HEK293 (cell line): ENCODE data around the gene DPP6.

Source experiments
- FEZF1 ChIP-seq: fragments of 450-650 bp; formaldehyde crosslinking; IDR thresholded peaks from 2 replicates; pipeline ENCODE4 v1.5.1; 2016; ENCODE audit warnings: missing biosample characterization, missing genetic modification characterization
- GLIS2 ChIP-seq: fragments of 450-650 bp; formaldehyde crosslinking; IDR thresholded peaks from 2 replicates; pipeline ENCODE4 v1.5.1; 2016; ENCODE audit warnings: missing biosample characterization, missing genetic modification characterization
- HOXC10 ChIP-seq: sonication (generic); formaldehyde crosslinking; IDR thresholded peaks from 2 replicates; pipeline ENCODE4 v1.8.1; 2023; ENCODE audit warnings: mild to moderate bottlenecking, missing genetic modification reagents
- KLF7 ChIP-seq: fragments of 450-650 bp; formaldehyde crosslinking; IDR thresholded peaks from 2 replicates; pipeline ENCODE4 v1.5.1; 2016; ENCODE audit warnings: missing biosample characterization, missing genetic modification characterization, borderline replicate concordance
- MYNN ChIP-seq: fragments of 450-650 bp; formaldehyde crosslinking; IDR thresholded peaks from 2 replicates; pipeline ENCODE4 v1.5.1; 2016; ENCODE audit warnings: missing biosample characterization, missing genetic modification characterization, borderline replicate concordance
- SALL2 ChIP-seq: fragments of 450-650 bp; formaldehyde crosslinking; IDR thresholded peaks from 2 replicates; pipeline ENCODE4 v1.5.0; 2017; ENCODE audit warnings: missing biosample characterization, mild to moderate bottlenecking, missing genetic modification characterization, borderline replicate concordance
- SCRT1 ChIP-seq: fragments of 450-650 bp; formaldehyde crosslinking; IDR thresholded peaks from 2 replicates; pipeline ENCODE4 v1.5.1; 2016; ENCODE audit warnings: missing biosample characterization, missing genetic modification characterization, borderline replicate concordance
- SCRT2 ChIP-seq: fragments of 450-650 bp; formaldehyde crosslinking; IDR thresholded peaks from 2 replicates; pipeline ENCODE4 v1.5.1; 2016; ENCODE audit warnings: missing biosample characterization, missing genetic modification characterization
- SETDB1 ChIP-seq: IDR thresholded peaks from one replicate; pipeline ENCODE4 v1.6.1; 2017; ENCODE audit warnings: mild to moderate bottlenecking, low read length, moderate library complexity, mixed read lengths; ENCODE audit not compliant: insufficient read length
- SP3 ChIP-seq: fragments of 450-650 bp; formaldehyde crosslinking; IDR thresholded peaks from 2 replicates; pipeline ENCODE4 v1.5.1; 2016; ENCODE audit warnings: missing biosample characterization, missing genetic modification characterization
- SP7 ChIP-seq: fragments of 450-650 bp; formaldehyde crosslinking; IDR thresholded peaks from 2 replicates; pipeline ENCODE4 v1.5.1; 2016; ENCODE audit warnings: missing biosample characterization, missing genetic modification characterization
- TRIM28 ChIP-seq: IDR thresholded peaks from 2 replicates; pipeline ENCODE4 v1.6.1; 2011; ENCODE audit warnings: low read length, control low read depth, borderline replicate concordance
- ZBTB17 ChIP-seq: fragments of 450-650 bp; formaldehyde crosslinking; IDR thresholded peaks from 2 replicates; pipeline ENCODE4 v1.5.1; 2016; ENCODE audit warnings: missing biosample characterization, missing genetic modification characterization
- ZBTB7A ChIP-seq: fragments of 450-650 bp; formaldehyde crosslinking; IDR thresholded peaks from 2 replicates; pipeline ENCODE4 v1.5.1; 2016; ENCODE audit warnings: low read depth, missing biosample characterization, missing genetic modification characterization
- ZFHX2 ChIP-seq: fragments of 450-650 bp; formaldehyde crosslinking; conservative IDR thresholded peaks from 2 replicates; pipeline ENCODE4 v1.5.1; 2016; ENCODE audit warnings: missing biosample characterization, missing genetic modification characterization
- ZFP69B ChIP-seq: fragments of 450-650 bp; formaldehyde crosslinking; IDR thresholded peaks from 2 replicates; pipeline ENCODE4 v1.5.1; 2016; ENCODE audit warnings: missing biosample characterization, missing genetic modification characterization
- ZNF146 ChIP-seq: fragments of 450-650 bp; formaldehyde crosslinking; IDR thresholded peaks from 2 replicates; pipeline ENCODE4 v1.5.1; 2016; ENCODE audit warnings: missing biosample characterization, missing genetic modification characterization
- ZNF211 ChIP-seq: fragments of 450-650 bp; formaldehyde crosslinking; IDR thresholded peaks from 2 replicates; pipeline ENCODE4 v1.5.1; 2016; ENCODE audit warnings: low read depth, missing biosample characterization, missing genetic modification characterization
- ZNF214 ChIP-seq: fragments of 450-650 bp; formaldehyde crosslinking; IDR thresholded peaks from 2 replicates; pipeline ENCODE4 v1.5.1; 2017; ENCODE audit warnings: missing biosample characterization, mild to moderate bottlenecking, missing genetic modification characterization, borderline replicate concordance
- ZNF24 ChIP-seq: fragments of 450-650 bp; formaldehyde crosslinking; IDR thresholded peaks from 2 replicates; pipeline ENCODE4 v1.5.1; 2016; ENCODE audit warnings: missing biosample characterization, missing genetic modification characterization
- ZNF248 ChIP-seq: fragments of 450-650 bp; formaldehyde crosslinking; IDR thresholded peaks from 2 replicates; pipeline ENCODE4 v1.5.1; 2017; ENCODE audit warnings: missing biosample characterization, missing genetic modification characterization
- ZNF280C ChIP-seq: fragments of 450-650 bp; formaldehyde crosslinking; IDR thresholded peaks from 2 replicates; pipeline ENCODE4 v1.5.1; 2016; ENCODE audit warnings: missing biosample characterization, missing genetic modification characterization
- ZNF350 ChIP-seq: fragments of 450-650 bp; formaldehyde crosslinking; IDR thresholded peaks from 2 replicates; pipeline ENCODE4 v1.5.0; 2017; ENCODE audit warnings: missing biosample characterization, mild to moderate bottlenecking, missing genetic modification characterization
- ZNF37A ChIP-seq: fragments of 450-650 bp; IDR thresholded peaks from 2 replicates; pipeline ENCODE4 v1.5.1; 2018; ENCODE audit warnings: missing biosample characterization, missing genetic modification characterization
- ZNF391 ChIP-seq: fragments of 450-650 bp; formaldehyde crosslinking; IDR thresholded peaks from 2 replicates; pipeline ENCODE4 v1.5.1; 2016; ENCODE audit warnings: low read depth, missing biosample characterization, missing genetic modification characterization, borderline replicate concordance
- ZNF398 ChIP-seq: fragments of 450-650 bp; formaldehyde crosslinking; IDR thresholded peaks from 2 replicates; pipeline ENCODE4 v1.5.1; 2017; ENCODE audit warnings: missing biosample characterization, missing genetic modification characterization
- ZNF514 ChIP-seq: fragments of 450-650 bp; formaldehyde crosslinking; IDR thresholded peaks from 2 replicates; pipeline ENCODE4 v1.5.1; 2016; ENCODE audit warnings: missing biosample characterization, missing genetic modification characterization
- ZNF544 ChIP-seq: fragments of 450-650 bp; formaldehyde crosslinking; IDR thresholded peaks from 2 replicates; pipeline ENCODE4 v1.5.0; 2017; ENCODE audit warnings: missing biosample characterization, missing genetic modification characterization
- ZNF555 ChIP-seq: fragments of 450-650 bp; formaldehyde crosslinking; conservative IDR thresholded peaks from 2 replicates; pipeline ENCODE4 v1.5.1; 2017; ENCODE audit warnings: missing biosample characterization, mild to moderate bottlenecking, missing genetic modification characterization, inconsistent platforms
- ZNF571 ChIP-seq: fragments of 450-650 bp; formaldehyde crosslinking; IDR thresholded peaks from 2 replicates; pipeline ENCODE4 v1.5.0; 2017; ENCODE audit warnings: missing biosample characterization, missing genetic modification characterization
- ZNF580 ChIP-seq: fragments of 450-650 bp; formaldehyde crosslinking; IDR thresholded peaks from 2 replicates; pipeline ENCODE4 v1.5.1; 2016; ENCODE audit warnings: missing biosample characterization, missing genetic modification characterization
- ZNF585B ChIP-seq: fragments of 450-650 bp; formaldehyde crosslinking; IDR thresholded peaks from 2 replicates; pipeline ENCODE4 v1.5.1; 2016; ENCODE audit warnings: missing biosample characterization, missing genetic modification characterization
- ZNF704 ChIP-seq: fragments of 450-650 bp; formaldehyde crosslinking; IDR thresholded peaks from 2 replicates; pipeline ENCODE4 v1.5.1; 2016; ENCODE audit warnings: missing biosample characterization, missing genetic modification characterization
- ZNF843 ChIP-seq: fragments of 450-650 bp; formaldehyde crosslinking; IDR thresholded peaks from 2 replicates; pipeline ENCODE4 v1.5.1; 2016; ENCODE audit warnings: missing biosample characterization, missing genetic modification characterization
- ZSCAN18 ChIP-seq: fragments of 450-650 bp; formaldehyde crosslinking; IDR thresholded peaks from 2 replicates; pipeline ENCODE4 v1.5.1; 2016; ENCODE audit warnings: missing biosample characterization, missing genetic modification characterization

DPP6 gene

GRCh38 chr7:154929006-154929726 is 877.0 kb downstream of the DPP6 start (continued):
- no peak for TF ChIP-seq ZNF37A (tag by site-specific recombination)
- TF ChIP-seq ZNF585B: no peak
- no peak for TF ChIP-seq FEZF1
- TF ChIP-seq ZNF391 (tag by site-specific recombination): no peak
- TF ChIP-seq ZNF146 (tag by site-specific recombination): no peak
- TF ChIP-seq ZNF704 (tag by site-specific recombination): no peak
- TF ChIP-seq ZFHX2 (tag by site-specific recombination): peak; percentile 13; the same call in 1 of the 2 replicates
- no peak for TF ChIP-seq ZNF580 (tag by site-specific recombination)
- TF ChIP-seq ZNF514 (tag by site-specific recombination): no peak
- TF ChIP-seq ZNF24: no peak
- no peak for TF ChIP-seq ZNF214 (tag by site-specific recombination)
- no peak for TF ChIP-seq TRIM28
- TF ChIP-seq MYNN (tag by site-specific recombination): no peak
- TF ChIP-seq SCRT2: peak; percentile 96
- TF ChIP-seq SCRT1: peak; percentile 90
- TF ChIP-seq ZNF398: no peak
- TF ChIP-seq ZBTB17: peak; percentile 81
- TF ChIP-seq ZNF843 (tag by site-specific recombination): no peak
- TF ChIP-seq ZNF555 (tag by site-specific recombination): no peak
- peak; percentile 16; the same call in 1 of the 2 replicates for TF ChIP-seq SP7 (tag by site-specific recombination)
- TF ChIP-seq SP3: no peak
- TF ChIP-seq HOXC10: no peak
- no peak for TF ChIP-seq SALL2 (tag by site-specific recombination)
- no peak for TF ChIP-seq ZBTB7A (tag by site-specific recombination)
- no peak for TF ChIP-seq ZNF544 (tag by site-specific recombination)
- no peak for TF ChIP-seq ZNF571 (tag by site-specific recombination)
- 0 out of 2 replicates have a peak, but pooled peaks have one; percentile 25 for TF ChIP-seq KLF7
- no peak for TF ChIP-seq ZFP69B (tag by site-specific recombination)
- no peak for TF ChIP-seq ZNF280C
- no peak for TF ChIP-seq ZNF350
- TF ChIP-seq SETDB1: no peak
- TF ChIP-seq ZNF248 (tag by site-specific recombination): no peak
- TF ChIP-seq ZSCAN18 (tag by site-specific recombination): no peak
- TF ChIP-seq GLIS2 (tag by site-specific recombination): 0 out of 2 replicates have a peak, but pooled peaks have one; percentile 24
- no peak for TF ChIP-seq ZNF211 (tag by site-specific recombination)
